GM19238 (cell line): ENCODE measurements around the gene NRXN2.

ENCODE experiments used
- DNase-seq: peaks from one replicate; pipeline ENCODE4 v3.0.0; 2011; ENCODE audit warnings: low spot score; ENCODE audit not compliant: insufficient read length

The NRXN2 gene

DNA sequence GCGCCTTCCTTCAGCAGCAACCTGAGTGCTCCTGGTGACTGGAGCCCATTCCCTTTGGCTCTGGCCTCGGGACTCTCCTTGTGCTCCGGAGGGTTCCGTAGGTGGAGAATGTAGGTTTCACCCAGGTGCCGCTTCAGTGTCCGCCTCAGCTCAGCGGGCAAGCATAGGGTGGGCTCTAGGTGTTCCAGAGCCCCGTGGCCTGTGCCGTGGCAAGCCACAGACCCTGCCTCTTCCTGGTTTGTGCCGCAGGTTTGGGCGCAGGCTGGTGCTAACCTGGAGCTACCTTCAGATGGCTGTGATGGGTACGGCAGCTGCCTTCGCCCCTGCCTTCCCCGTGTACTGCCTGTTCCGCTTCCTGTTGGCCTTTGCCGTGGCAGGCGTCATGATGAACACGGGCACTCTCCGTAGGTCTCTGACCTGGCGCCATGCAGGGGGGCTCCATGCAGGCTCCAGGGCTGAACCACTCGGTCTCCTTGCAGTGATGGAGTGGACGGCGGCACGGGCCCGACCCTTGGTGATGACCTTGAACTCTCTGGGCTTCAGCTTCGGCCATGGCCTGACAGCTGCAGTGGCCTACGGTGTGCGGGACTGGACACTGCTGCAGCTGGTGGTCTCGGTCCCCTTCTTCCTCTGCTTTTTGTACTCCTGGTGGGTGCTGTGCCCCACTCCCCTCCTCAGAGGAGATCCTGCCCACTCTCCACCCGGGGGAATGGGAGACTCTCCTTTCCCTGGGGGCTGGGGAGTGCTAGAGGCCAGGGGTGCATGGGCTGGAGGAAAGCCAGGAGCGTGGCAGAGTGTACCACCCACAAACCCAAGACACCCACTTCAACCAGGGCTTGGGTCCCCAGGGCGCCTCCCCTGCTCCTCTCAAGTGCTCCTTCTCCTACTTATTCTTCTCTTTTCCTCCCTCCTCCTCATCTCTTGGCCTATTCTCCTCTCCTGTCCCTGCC lies 129.6 kb downstream of the NRXN2 start:
- DNase-seq: no peak

DNA sequence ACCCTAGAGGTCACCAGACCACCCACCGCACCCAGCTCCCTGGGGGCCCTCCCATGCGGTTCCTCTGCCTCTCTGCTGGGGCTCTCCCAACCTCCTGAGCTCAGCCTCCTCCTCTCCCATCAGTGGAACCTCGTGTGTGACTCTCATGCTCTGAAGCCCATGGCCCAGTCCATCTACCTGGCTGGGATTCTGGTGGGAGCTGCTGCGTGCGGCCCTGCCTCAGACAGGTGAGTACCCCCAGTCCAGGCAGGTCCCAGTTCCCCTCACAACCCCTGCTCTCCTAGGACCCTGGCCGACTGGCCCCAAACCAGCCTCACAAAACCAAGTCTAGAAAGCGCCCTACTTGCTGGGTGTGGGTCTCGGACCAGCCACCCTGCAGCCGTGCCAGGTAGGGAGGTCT lies 130.3 kb downstream of the NRXN2 start:
- no peak for DNase-seq

DNA sequence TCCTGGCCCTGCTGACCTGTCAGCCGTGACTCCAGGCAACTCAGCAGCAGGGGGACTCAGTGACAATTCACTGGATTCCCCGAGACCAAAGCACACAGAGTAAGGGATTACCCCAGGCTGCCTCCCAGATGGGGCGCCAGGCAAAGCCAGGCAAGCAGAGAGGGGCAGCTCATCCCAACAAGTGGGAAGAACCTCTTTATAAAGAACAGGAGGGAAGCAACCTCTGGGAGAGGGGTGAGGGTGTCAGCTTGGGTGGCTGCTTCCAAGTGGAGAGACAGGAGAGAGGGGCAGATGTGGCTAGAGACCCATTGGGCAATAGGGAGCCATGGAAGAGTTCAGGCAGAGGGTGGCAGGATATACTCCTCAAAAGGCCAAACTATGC lies 130.8 kb downstream of the NRXN2 start:
- DNase-seq: no peak

DNA sequence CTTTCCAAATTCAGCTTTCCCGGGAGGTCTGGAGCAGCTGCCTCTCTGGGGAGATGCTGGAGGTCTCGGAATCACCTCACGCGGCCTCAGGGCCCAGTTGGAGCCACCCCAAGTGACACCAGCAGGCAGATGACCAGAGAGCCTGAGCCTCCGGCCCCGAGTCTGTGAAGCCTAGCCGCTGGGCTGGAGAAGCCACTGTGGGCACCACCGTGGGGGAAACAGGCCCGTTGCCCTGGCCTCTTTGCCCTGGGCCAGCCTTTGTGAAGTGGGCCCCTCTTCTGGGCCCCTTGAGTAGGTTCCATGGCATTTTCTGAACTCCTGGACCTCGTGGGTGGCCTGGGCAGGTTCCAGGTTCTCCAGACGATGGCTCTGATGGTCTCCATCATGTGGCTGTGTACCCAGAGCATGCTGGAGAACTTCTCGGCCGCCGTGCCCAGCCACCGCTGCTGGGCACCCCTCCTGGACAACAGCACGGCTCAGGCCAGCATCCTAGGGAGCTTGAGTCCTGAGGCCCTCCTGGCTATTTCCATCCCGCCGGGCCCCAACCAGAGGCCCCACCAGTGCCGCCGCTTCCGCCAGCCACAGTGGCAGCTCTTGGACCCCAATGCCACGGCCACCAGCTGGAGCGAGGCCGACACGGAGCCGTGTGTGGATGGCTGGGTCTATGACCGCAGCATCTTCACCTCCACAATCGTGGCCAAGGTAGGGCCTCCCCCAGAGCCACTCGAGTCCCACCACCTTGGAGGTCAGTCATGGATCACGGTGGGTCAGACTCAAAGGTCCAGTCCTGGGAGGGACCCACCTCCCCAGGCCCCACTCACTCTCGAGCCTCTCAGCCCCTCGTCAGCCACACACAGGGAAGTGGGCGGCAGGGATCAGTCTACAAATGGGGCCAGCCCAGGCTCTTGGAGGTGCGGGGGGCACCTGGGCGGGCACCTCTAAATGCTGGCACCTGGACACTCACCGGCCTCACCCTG lies 131.5 kb downstream of the NRXN2 start:
- DNase-seq: no peak

DNA sequence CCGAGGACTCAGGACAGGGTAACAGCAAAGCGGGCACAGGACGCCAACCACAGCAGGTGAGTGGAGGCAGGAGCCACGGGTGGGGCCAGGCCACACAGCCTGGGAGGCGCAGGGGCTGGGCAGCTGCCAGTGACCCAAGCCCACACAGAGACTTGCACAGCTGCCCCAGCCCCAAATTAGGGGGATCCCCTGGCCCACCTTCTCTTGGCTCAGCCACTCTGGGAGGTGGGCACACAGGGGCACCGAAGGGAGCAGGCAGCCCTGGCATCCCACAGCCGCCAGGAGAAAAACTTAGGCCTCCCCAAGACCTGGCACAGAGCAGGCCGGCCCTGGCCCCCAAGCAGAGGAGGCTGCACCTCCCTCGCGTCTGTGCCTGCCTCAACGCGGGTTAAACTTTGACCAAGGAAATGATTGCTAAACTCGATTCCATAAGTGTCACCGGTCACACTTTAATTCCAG lies 132.2 kb downstream of the NRXN2 start, which contains the start of gene SLC22A12:
TSS of gene SLC22A12 (plus strand) at position 458 of the 459 bp plus-strand sequence. CDS start 337 bp downstream, outside the sequence.
- no peak for DNase-seq

DNA sequence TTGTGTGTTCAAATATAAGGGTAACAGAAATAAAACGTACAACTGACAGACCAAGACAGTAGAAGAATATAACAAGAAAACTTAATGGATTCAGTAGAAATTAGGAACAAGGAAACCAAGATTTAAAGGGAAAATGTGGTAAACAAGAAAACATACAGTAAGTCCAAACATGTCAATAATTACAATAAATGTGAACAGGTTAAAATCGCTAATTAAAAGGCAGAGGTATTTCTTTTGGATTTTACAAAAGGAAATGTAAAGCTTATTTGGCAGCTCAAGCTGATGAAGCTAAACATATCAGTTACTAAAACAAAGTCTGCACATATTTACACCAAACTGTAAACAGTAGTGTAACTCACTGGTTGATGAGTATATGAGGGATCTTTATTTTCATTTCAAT lies 134.3 kb downstream of the NRXN2 start:
- no peak for DNase-seq

DNA sequence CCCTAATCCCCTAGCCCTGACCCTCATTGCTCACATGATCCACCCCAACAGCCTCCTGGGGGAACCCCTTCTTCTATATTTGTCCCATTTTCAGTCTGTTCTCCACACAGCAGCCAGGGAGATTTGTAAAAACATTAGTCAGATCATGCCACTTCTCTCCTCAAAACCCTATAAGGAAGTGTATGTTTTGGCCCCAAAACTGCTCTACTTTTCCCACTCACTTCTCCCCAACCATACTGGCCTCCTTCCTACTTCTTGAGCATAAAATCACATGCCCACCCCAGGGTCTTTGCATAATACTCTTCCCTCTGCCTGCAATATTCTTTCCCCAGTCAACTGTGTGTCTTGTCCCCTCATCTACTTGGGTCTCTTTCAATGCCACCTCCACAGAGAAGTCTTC lies 136.6 kb downstream of the NRXN2 start:
- no peak for DNase-seq

DNA sequence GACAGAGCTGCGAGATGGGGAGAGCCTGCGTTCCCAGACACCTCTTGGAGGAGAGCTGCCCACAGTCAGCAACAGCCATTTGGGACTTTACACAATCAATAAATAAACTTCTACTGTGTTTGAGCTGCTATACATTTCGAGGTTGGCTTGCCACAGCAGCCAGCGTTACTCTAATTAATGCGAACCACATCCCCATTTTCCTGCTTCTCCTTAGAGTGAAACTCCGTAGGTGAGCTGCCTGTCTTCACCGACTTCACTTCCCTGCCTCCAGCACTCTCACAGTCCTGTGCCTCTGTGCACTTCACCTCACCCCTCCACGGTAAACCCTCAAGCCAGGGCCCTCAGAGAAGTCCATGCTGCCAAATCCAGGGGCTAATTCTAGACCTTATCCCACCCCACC lies 137.8 kb downstream of the NRXN2 start:
- DNase-seq: no peak

DNA sequence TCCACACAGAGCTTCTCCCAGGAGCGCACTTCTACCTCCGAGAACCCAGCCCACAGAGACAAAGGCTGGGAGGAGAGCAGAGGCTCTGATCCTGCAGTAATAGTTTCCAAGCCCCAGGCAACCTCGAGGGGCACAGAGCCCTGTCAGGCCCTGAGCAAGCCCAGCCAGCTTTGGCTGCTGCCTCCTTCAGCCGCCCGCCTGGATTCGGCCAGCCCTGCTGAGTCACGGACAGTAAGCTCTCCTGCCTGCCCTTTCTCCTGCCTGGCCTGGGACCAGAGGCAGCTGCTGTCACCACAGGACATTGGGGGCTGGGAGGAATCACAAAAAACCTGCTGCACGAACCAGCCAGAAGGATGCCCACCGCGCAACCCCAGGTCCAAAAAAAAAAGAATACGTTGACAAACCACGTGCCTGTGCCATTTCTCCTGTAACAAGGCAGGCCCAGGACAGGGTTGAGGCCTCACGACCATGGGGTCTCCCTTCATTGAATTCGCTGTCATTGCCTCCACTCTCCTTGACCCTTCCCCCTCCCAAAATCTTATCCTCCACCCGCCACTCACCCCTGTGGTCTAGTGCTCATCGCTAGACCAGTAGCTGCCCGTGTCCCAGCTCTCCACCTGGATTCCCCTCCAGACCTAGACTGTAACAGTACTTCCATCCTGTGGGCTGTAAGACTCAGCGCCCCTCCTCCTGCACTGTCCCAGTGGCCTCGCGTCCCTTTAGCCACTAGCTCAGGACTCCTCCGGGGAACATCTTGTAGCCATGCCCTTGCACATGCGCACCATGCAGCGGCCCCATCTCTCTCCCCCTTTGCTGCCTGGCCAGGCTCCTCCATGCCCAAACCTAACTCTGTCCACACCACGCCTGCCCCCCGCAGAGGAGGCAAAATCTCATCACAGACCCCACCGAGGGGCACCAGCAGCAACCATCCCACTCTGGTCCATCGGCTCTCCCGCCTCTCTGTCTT lies 139.4 kb downstream of the NRXN2 start:
- no peak for DNase-seq

DNA sequence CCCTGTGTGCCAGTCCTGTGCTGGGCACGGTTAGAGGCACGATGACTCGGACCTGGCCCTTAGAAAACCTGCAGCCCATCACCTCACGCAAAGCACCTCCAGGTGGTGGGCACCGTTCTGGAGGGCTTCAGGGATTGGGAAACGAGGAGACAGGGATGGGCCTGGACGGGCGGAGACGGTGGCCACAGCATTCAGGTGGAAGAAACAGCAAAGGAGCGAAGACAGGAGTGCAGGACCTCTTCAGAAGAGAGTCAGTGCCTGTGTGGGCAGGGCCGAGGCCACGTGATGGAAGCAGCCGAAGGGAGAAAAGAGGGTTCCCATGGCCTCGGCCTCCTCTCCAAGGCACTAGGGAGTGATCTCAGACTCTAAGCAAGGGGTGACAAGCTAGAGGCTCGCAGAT lies 140.1 kb downstream of the NRXN2 start:
- no peak for DNase-seq

DNA sequence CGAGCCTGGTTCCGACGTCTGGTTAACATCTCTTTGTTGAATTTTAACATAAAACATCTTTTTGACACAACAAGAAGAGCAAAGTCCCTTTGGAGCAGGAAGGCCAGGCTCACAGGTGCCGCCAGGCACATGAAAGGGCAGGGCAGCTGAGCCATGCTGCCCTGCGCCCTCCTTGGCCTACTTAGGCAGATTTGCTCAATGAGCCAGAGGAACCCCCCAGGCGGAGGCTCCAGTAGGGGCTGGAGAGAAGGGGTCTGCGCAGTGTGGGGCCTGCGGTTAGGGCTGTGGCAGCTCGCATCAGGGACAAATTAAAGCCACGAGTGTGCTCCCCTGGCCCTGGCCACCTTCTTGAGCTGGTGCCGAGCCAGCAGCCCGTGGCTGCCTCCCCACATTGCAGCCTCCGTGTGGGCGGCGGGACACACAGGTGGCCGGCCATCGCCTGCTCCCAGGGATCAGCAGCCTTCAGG lies 141.9 kb downstream of the NRXN2 start:
- DNase-seq: no peak

DNA sequence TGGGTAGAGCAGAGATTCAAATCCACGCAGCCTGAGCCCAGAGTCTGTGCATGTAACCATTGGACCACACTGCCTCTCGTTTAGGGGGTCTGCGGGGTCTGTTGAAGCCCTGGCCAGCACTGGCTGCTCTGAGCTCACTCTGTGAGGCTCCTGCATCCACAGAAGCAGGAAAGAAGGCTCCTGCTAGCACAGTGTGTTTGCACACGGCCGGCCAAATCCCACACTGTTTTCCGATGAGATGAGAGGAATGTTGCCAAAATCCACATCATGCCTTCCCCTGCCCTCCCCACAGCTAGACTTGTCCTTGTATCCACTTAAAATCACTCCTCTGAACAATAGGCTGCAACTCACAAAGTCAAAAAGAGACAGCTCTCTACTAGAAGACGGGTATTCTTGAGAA lies 142.6 kb downstream of the NRXN2 start:
- DNase-seq: no peak

DNA sequence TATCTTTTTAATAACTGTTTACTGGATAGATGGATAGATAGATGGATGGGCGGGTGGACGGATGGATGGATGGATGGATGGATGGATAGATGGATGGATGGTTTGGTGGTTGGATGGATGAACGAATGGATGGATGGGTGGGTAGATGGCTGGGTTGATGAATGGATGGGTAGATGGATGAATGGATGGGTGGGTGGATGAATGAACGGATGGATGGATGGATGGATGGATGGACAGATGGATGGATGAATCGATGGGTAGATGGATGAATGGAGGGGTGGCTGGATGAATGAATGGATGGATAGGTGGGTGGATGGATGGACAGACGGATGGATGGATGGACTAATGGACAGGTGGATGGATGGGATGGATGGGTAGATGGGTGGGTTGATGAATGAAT lies 145.8 kb downstream of the NRXN2 start:
- DNase-seq: no peak

DNA sequence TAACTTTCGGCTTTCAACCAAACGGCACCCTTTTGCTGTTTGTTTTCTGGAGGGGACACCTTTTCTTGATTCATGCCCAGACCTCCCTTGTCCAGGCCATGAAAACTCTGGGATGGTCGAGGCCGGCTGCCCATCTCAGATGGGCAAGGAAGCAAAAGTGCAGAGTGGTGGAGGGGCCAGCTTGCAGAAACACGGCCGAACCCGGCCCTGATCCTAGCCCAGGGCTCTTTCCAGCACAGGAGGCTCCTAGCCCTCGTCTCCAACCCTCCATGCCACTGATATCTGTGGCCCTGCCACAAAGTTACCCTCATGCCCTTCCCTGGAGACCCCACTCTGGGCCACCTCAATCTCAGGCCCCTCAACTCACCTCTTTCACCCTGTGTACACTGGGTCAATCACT lies 150.9 kb downstream of the NRXN2 start:
- DNase-seq: no peak

DNA sequence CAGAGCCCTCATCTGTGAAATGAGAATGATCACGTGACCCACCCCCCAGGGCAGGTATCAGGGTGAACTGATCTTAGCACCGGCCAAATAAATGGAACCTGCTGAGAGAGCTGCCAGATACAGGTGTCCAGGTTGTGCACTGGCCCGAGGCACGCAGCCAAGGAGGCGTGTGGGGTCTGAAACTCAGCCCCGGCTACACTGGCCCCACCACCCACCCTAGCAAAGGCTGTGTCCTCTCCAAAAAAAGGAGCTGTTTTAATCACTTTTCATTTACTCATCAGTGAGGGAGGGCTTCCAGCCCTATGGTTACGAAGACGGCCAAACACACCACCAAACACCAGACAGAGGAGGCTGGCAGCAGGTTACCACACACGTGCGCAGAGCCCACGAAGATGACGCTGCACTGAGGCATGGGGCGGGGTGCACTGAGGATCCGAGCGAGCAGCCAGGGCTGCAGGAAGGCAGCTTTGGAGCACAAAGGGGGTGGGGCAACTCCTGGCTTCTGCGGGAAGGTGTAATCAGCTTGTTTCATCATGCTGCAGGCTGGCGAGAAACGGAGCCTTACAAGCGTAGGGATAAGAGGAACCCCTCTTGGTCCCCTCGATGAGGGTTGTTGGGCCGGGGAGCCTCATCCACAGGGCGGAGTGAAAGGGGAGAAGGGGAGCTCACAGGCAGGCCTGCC lies 151.4 kb downstream of the NRXN2 start:
- DNase-seq: no peak

DNA sequence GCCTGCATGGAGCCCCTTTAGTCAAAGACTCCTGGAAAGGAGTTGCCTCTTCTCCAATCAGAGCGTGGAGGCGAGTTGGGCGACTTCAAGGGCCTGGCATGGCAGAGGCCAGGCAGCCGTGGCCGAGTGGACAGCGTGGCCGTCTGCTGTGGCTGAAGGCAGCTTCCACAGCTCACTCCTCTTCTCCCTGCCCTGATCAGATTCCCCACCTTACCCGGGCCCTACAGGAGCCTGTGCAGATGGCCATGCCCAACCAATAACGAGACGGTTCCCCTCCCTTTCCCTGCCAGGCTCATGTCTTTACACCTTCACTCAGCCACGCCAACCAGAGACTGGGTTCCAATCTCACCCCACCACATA lies 152.0 kb downstream of the NRXN2 start:
- no peak for DNase-seq

DNA sequence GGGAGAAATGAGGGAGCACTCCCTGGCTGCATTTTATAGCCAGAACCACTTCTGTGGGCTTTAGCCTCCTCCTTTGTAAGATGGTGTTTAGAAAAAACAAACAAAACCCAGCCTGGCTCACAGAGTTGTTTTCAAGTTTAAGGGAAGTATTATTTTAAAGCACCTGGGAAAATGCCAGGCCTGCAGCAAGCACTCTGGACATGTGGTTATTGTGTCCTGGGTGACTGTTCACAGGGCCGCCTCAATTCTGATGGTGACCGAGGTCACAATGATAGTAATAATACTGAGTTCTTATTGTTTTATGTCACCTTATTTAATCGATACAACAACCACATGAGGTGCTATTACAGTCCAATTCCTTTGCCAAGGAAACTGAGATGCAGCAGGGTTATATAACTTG lies 152.7 kb downstream of the NRXN2 start:
- DNase-seq: no peak

DNA sequence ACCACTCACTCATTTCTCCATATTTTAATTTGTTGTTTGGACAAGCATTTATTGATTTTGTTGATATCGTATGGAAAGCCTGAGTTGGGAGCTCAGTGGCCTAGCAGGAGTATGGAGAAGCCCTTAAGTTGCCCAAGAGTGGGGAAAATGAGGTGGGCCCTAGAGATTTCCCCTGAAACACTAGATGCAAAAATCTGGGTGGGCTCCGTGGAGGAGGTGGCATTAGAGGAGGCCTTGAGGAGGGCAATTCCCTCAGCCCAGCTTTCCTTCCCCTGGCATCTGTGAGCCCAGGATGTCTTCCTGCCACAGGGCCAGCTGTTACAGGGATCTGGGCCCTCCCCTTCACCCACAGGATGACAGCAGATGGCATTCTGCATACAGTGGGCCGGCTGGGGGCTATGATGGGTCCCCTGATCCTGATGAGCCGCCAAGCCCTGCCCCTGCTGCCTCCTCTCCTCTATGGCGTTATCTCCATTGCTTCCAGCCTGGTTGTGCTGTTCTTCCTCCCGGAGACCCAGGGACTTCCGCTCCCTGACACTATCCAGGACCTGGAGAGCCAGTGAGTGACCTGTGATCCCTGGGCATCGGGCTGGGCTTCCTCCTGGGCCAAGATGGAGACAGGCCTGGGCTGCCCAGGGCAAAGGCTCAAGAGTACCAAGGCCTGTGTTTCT lies 153.6 kb downstream of the NRXN2 start:
- no peak for DNase-seq

DNA sequence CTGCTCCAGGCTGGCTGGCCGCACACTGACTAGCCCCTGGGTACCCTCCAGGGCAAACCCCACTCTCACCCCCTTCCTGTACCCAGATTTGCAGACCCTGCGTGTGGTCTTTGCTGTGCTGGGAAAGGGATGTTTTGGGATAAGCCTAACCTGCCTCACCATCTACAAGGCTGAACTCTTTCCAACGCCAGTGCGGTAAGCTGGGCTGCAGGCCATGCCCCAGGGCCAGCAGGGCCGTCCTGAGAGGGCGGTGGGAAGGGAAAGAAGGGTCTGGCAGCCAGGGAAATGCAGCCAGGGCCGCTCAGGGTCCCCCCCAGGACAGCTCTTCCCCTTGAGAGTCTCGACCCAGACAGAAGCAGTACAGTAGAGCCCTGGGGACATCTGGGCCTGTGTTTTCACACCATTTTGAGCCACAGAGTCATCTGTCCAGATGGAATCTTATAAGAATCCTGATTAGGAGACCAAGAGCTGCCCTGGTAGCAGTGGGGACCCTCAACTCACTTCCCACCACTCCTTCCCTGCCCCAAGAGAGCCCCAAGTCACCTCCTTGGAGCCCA lies 154.3 kb downstream of the NRXN2 start:
- no peak for DNase-seq
